ENCODE data around the gene MICAL2.

MICAL2 gene

DNA sequence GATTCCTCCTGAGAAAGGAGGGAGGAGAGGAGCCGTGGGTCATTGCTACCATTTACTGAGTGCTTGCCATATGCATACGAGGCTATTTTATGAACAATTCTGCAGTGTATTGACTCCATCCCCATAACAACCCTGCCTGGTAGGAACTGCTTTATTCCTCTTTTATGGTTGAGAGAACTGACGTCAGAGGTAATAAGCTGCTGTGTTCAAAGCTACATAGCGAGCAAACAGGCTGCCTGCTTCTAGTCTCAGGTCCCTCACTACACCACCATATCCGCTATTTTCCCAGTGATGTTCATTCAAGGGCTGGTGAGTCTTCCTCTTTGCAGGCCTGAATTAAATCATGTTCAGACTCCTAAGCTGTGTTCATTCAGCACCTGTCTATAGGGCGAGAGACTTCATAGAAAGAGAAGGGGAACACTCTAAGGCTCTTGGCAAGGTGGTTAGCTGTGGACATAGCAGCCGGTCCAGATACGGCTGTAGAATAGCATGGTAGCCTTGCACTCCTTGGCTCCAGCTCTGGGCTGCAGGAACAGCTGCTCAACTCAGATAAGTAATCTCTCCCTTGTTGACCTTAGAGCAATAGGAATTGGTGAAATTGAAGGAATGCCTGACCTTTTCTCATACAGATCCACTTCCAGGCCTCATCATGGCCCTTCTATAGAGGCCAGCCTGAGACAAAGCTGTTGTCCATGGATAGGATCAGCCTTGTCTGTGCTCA lies 82.6 kb downstream of the MICAL2 start:
- DNase-seq = no peak

DNA sequence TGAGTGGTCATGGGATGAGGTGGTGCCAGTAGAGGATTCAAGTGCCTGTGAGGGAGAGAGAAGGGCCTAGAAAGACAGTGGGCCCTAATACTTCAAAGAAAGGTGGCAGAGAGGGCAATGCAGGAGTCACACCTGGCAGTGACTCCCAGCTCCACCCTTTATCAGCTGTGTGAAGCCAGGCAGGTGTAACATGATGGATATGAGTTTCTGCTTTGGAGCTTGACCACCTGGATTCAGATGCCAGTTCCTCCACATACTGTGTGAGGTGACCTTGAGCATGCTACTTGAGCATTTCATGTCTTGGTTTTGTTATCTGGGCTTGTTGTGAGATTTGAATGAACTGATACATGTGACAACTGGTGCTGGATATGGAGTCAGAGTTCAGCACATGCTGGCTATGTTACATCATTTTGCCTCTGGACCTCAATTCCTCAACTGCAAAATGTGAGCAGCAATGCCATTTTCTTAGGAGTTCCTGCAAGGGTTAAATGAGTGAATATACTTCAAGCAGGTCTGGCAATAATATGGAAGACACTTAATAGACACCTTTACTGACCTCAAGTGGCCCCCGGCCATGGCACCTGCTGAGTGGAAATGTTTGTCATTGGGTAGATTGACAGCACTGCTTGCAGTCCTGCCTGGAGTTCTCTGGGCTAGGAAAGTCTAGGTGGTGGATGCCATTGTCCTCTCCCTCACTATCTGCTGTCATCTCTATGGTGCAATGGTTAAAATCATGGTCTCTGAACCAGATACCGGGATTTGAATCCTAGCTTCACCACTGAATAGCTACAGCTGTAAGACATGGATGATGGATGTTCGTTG lies 83.3 kb downstream of the MICAL2 start:
- DNase-seq = no peak

DNA sequence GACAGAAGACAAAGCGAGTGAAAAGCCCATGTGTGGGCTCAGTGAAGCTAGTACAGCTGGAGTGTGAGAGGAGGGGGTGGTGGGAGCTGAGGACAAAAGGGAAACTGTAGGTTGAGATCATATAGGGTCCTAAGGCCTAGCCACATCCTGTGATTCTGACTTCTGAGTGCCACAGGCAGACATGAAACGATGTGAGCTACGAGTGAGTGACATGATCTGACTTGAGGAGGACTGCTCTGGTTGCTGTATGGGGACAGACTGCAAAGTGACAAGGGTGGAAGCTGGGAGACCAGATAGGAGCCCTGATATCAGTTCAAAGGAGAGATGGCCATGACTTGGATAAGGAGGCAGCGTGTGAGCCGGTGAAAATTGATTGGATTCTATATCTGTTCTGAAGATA lies 85.4 kb downstream of the MICAL2 start:
- no peak for DNase-seq

DNA sequence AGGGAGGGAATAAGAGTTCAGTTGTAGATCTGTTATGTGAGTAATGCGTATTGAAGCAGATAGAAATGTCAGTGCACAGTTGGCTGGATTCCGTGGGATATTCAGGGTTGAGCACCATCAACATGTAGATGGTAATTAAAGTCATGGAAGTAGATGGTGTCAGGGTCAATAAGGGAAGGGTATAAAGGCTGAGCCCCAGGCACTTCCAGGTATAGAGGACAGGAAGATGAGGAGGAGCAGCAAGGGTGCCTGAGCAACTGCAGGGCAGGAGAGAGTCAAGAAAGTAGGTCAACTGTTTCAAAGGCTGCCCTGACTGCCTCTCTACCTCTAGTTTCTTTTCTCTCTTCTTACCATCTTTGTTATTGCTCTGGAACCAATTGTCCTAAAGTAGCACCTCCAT lies 85.9 kb downstream of the MICAL2 start:
- DNase-seq = no peak

DNA sequence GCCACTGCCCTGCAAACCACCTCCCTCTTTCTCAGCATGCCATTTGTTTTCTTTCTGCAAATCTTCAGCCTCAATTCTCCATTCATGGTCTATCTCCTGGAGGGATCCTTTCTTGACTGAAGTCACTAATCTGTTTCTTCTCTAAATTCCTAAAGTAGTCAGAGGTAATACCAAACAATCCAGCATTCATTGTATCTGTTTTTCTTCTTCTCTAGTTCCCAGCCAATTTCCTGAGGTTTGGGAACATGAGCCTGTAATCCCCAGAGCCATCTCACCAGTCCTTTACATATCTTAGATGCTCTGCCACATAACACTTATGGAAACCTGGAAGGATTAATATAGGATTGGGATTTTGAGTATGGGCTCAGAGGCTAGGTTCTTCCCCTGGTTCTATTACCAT lies 86.5 kb downstream of the MICAL2 start:
- no peak for DNase-seq

DNA sequence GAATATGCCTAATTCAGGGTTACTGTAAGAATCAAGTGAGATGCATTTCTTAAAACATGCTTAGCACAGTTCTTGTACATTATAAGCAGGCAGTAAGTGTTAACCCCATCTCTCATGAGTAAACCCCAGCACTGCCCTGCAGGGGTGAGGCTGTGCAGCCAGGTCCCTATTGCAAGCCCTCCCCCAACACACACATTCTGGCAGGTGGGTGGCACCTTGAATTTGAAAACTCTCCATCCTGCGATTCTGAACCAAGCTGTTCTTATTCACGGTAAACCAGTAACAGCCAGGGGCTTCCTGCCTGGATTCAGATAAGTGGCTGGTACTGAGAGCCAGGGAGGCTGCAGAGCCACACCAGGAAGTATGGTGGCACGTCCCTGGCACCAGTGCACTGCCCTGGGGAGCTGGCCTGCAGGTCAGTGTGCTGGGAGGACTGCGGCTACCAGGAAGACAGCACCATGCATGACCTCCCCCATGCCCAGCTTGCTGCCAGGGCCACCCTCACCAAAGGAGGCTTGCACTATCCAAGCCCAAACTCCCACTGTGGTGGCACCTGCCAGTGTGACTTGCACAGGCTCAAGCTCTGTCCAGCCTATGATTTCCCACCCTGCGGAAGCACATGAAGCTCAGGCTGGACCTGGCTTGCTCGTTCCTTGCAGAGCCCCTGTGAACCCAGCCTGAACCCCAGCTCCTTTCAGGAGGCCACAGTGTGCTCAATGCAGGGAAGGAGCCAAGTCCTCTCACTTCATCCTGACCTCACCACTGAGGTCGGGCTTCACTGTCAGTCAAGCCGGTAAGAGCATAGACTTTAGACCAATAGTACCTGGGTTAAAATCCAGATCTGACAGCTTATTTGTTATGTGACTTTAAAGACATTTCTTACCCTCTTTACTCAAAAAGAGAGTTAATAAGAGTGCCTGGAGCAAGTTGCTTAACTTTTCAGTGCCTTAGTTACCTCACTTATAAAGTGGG lies 88.1 kb downstream of the MICAL2 start:
- no peak for DNase-seq

DNA sequence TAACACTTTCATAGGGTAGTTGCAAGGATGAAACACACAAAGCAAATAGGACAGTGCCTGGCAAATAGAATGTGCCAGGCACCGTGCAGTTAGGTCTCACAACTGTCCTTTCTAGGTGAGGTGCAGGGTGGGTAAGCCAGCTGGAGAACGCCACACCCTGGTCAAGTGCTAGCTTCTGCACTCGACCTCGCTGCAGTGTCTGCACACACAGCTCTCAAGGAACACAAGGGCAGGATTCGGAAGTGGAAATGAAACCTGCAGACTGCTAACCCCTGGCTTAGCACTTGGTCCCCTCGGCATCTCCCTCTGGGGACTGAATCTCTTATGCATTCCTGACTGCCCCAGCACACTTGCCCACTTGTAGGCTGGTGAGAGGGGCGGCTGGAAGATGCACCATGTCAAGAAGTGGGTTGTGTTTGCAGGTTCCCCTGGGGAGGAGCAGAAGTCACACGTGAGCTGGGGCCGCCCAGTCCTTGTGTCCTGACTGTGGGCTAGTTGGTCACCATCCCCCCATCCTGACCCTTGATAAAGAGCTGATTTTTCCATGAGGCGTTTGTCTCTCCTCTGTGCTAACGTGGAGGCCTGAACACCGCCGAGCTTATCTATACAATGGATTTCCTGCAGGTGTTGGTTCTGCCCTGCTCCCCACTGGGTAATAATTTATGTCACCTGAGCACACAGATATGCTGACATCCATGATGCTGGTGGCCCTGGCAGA lies 89.0 kb downstream of the MICAL2 start:
- no peak for DNase-seq

DNA sequence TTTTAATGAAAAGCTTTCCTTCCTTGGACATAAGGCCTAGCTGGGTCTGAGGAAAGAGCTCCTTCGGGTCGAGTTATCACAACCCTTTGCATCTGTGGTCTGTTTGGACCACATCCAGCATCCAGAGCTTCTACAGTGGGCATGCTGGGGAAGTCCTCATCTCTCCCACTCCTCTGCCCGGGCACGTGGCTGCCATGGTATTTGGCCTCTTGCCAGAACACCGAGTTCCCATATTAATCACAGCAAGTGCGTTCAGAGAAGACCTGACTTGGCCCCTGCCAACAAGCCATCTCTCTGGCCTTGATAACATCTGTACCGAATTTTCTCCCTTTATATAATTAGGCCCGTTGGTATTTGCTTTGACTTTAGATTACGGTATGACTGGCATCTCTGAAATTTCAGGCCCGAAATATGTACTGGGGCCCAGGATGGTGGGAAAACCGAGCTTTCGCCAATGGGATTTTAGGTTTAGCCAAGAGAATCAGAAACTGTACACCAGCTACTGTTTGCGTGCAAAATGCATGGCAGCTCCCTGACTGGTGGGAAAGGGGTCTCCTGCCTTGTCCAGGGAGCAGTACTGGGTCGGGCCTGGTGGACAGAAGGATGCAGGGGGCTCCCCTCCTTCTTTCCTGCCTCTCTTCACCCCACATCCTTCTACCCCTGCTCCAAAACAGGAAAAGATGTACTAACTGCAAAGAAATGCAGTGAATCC lies 90.0 kb downstream of the MICAL2 start:
- DNase-seq = no peak

DNA sequence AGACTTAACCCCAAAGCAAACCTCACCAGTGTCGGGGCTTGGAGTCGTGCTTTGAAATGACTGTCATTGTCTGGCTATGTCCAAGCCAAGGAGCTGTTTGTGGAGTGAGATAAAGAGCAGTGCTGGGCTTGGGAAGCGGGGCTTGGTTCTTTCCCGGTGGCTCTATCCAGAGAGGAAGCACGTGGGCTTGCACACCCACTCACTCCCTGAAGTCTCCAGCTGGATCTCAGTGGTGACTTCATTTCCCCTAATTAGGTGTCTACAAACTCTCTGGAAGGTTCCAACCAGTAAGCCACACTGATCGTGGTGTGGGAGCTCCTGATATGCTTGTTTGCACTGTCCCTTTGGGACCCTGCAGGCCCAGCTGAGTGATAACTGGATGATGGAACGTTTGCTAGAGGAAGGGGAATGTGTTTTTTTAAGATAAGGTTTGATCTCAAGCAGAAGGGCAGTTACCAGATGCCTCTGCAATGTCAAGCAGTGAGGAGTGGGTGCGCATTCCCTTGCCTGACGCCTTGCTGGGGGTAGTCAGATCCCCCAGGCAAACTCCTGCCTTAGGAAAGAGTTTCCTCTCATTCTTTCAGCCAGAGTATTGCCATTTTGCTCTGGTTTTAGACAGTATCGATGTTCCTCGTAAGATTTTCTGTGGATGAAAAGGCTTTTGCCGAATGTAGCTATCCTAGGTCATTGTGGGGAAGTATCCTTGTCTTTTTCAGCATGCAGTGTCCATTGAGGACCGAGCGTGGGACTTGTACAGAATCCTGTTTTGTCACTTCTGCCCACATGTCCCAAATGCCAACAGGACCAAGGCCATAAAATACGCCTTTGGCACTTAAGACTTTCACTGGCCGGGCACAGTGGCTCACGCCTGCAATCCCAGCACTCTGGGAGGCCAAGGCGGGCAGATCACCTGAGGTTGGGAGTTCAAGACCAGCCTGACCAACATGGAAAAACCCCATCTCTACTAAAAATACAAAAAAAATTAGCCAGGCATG lies 90.9 kb downstream of the MICAL2 start:
- DNase-seq = no peak

DNA sequence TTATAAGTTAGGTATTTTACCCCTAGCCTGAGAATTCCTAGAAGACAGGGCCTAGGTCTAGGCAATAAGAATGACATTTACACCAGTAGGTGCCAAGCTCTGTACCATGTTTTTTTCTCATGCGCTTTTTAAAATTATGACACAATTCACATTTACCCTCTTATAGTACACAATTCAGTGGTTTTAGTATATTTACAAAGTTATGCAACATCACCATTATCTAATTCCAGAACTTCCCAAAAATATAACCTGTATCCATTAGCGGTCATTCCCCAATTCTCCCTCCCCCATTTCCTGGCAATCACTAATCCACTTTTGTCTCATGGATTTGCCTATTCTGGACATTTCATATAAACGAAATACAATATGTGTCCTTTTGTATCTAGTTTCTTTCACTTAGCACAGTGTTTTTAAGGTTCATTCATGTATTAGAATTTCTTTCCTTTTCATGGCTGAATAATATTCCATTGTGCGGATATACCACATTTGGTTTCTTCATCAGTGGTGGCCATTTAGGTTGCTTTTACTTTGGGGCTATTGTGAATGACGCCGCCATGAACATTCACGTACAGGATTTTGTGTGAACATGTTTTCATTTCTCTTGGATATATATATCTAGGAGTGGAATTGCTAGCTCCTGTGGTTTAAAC lies 92.4 kb downstream of the MICAL2 start:
- no peak for DNase-seq

DNA sequence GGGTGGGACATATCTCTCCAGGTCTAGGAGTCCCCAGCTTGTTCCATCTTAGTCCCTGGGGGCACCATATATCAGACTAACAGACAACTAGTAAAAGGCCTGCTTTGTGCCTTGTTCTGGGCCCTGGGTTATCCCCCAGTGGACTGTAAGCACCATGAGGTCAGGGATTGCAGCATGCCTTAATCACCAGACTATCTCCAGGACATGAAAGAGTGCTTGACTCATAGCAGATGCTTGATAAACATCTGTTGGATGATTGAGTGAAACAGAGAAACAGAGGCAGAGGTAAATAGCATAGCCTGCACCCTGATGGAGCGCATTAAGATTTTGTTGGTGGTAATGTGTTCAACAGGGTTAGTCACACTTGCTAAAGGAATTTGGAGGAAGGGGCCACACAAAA lies 94.1 kb downstream of the MICAL2 start:
- DNase-seq = no peak

DNA sequence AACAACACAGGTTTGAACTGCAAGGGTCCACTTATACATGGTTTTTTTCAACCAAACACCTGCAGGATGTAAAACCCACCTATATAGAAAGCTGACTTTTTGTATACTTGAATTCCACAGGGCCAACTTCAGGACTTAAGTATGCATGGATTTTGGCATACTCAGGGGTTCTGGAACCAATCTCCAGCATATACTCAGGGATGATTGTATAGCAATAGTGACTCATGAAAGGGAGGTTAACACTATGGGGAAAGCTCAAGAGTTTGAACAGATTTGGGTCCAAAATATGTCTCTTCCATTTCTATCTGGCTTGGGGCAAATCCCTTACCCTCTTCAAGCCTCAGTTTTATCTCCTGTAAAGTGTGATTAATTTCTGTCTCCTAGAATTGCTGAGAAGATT lies 94.9 kb downstream of the MICAL2 start:
- no peak for DNase-seq

DNA sequence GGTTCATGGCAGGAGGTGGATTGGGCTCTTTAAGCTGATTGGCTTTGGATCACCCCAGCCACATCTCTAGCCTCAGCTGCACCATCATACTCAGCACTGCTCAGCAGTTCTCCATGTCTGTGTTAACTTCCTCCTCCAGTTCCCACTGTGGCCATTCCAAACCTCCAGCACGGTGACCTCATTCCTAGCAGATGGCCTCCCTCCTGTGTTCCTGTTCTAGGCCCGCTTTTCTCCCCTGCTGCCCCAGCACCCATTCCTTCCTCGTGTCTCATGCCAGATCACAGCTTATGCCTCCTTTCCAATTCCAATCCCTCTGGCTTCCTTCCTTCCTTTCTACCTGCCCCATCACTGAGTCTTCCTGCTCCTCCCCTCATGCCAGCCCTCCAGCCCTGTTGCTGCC lies 96.1 kb downstream of the MICAL2 start:
- DNase-seq = no peak

DNA sequence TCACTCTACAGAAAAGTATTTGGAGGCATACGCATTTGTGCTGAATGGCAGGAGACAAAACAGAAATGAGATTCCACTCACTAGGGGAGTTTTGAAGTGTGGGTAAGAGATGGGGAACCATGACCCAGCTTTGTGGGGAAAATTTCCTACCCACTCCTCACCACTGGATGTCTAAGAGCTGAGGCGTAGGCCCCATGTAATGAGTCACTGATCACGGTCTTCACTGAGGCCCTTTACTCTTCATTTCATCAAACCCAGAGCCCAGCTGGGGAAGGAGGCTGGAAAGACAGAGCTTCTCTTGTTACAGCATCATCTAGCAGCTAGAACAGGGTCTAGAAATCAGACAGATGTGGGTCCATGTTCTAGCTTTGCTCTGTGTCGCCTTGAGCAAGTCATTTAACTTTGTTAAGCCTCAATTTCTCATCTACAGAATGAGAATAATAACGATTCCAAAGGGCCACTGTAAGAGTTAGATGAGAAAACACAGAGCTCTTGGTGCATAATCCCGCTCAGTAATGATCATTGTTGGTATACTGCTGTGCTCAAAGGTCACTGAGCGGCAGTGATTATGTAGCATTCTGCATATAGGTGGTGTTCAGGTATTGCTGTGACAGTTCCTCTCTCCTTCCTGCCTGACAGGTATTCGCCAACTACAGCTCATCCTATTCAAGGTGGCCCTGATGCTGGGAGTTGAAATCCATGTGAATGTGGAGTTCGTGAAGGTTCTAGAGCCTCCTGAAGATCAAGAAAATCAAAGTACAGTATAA lies 97.2 kb downstream of the MICAL2 start:
- DNase-seq = no peak

DNA sequence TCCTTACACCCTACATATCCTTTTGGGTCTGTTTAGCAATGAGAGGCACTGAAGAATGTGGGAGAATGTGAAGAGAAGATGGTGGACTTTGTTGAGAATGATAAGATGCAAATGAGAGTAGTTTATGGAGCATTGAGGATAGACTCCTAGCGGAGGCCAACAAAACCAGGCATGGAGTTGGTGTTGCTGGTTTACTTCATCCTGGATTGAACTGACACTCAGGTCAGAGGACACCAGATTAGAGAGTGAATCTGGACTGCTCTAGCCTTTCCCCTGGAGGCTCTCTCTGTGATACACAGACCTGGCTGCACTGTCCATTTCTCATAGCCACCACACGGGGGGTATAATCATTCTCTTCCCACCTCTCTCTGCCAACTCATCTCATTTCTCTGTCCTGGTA lies 98.7 kb downstream of the MICAL2 start:
- DNase-seq = no peak

DNA sequence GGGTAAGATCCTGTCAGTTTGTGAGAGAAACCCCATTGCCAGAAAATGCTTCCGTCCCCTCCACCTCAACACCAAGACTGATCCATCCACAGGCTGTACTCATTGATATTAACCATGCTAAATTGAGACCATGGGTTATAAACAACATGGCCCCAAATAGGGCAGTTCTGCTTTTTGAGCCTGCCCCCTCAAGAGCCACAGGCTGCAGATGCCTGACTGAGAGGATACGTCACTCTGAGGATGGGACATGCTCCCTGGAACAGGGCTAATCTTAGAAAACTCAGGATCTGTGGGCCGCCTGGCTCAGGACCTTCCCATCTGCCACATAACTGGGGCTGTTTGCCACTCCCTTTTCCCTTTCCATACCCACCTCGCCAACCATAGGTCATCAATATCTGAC lies 99.8 kb downstream of the MICAL2 start:
- DNase-seq = no peak

DNA sequence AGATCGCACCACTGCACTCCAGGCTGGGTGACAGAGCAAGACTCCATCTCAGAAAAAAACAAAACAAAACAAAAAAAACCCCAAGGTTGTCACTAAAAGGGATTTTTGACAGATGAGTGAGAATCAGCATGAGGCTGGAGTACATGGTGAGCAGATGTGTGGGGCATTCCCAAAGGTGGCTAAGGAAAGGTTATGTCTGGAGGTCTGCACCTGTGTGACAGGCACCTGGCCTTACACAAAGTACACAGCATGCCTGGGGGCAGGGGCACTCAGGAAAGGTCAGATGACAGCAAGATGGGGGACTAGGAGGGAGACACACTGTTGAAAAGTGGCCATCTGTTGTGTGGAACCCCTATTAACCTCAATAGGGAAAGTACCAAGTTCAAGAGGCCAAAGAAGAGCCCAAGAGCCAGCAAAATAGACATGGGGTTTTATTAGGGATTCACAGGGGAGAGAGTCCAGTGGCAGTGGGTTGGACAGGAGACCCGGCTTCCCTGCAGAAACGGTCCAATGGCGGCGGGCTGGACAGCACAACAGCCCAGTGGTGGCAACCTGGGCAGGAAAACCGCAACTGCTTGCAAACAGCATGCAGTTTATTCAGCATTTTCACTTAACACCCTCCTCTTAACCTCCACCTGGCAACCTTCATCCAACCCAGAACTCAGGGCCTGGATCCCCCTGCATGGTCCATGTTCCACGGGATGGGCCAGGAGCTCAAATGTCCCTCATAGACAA lies 101.1 kb downstream of the MICAL2 start:
- DNase-seq = no peak

DNA sequence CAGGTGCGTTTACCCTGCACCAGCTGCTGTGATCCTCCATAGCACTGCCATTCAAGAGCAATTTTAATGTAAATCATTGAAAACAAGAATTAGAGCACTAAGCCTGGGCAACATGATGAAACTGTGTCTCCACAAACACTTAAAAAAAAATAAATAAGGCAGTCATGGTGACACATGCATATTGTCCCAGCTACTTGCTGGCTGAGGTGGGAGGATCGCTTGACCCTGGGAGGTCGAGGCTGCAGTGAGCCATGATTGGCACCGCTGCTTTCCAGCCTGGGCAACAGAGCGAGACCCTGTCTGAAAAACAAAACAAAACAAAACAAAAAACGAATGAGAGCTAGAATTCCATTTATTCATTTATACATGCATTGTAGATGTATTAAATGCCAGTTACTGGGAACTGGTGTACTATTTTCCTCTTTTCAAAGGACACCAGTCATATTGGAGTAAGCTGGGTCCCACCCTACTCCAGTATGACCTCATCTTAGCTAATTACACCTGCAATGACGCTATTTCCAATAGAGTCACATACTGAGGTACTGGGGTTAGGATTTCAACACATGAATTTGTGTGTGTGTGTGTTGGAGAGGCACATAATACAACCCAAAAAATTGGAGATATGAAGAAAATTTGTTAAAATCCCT lies 101.9 kb downstream of the MICAL2 start:
- DNase-seq = no peak
